Cardiac muscle cell (in vitro differentiated cells and primary cell): ENCODE measurements around the gene PAX6. TPM values are rescaled to one million over a fixed set of nuclear protein-coding genes. Genes with fewer than 3 reads are reported as not detected.
A peak's percentile ranks its signal among the peaks of the same experiment; 100 is the strongest.

ENCODE experiments used
- DNase-seq, 2 donors: peaks; one replicate each; pipeline versions ENCODE4 v3.0.0 to v3.0.0-alpha.2; 2010 to 2017; ENCODE audit warnings: low read depth in 1 of 2, low spot score in 1 of 2
- H3K27ac ChIP-seq: fragments of 200-600 bp; sonication (generic); 2 replicates; pipeline ENCODE4 v1.5.1; 2016
- H3K27me3 ChIP-seq: fragments of 200-600 bp; sonication (generic); 2 replicates; pipeline ENCODE4 v1.6.0; 2016; ENCODE audit warnings: control low read depth
- H3K36me3 ChIP-seq: fragments of 200-600 bp; sonication (generic); 2 replicates; pipeline ENCODE4 v1.5.1; 2016; ENCODE audit warnings: control low read depth
- H3K4me1 ChIP-seq: fragments of 200-600 bp; sonication (generic); 2 replicates; pipeline ENCODE4 v1.8.1; 2017; ENCODE audit warnings: low read depth, mild to moderate bottlenecking, mixed run types
- H3K4me3 ChIP-seq: fragments of 200-600 bp; sonication (generic); 2 replicates; pipeline ENCODE4 v1.5.1; 2016; ENCODE audit warnings: mild to moderate bottlenecking
- H3K9me3 ChIP-seq: fragments of 200-600 bp; sonication (generic); 2 replicates; pipeline ENCODE4 v1.5.1; 2017; ENCODE audit warnings: low read depth, mild to moderate bottlenecking, control low read depth
- polyA plus RNA-seq: library from polyadenylated mRNA; unstranded; fragments of >200 nt; fragmentation: Nextera tagmentation; extraction: Ambion mirVana; gene quantifications from 2 replicates; pipeline ENCODE4 v1.2.1, GENCODE V29; 2016
- total RNA-seq: library from RNA; depleted of rRNA; stranded (reverse); fragments of >200 nt; gene quantifications from 2 replicates; pipeline ENCODE4 v1.2.3, GENCODE V29; 2016
- TF ChIP-seq, protein P1 (sequence below): IDR thresholded peaks from 2 replicates; pipeline ENCODE4 v1.5.1; 2012; ENCODE audit warnings: low read depth, mild to moderate bottlenecking, low read length

PAX6 gene
- total and polyA plus RNA-seq, 2 experiments from 2014 or later = 0.56 to 1.1 TPM

- TF ChIP-seq, protein P1, sequence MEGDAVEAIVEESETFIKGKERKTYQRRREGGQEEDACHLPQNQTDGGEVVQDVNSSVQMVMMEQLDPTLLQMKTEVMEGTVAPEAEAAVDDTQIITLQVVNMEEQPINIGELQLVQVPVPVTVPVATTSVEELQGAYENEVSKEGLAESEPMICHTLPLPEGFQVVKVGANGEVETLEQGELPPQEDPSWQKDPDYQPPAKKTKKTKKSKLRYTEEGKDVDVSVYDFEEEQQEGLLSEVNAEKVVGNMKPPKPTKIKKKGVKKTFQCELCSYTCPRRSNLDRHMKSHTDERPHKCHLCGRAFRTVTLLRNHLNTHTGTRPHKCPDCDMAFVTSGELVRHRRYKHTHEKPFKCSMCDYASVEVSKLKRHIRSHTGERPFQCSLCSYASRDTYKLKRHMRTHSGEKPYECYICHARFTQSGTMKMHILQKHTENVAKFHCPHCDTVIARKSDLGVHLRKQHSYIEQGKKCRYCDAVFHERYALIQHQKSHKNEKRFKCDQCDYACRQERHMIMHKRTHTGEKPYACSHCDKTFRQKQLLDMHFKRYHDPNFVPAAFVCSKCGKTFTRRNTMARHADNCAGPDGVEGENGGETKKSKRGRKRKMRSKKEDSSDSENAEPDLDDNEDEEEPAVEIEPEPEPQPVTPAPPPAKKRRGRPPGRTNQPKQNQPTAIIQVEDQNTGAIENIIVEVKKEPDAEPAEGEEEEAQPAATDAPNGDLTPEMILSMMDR = no peak
- Histone ChIP-seq H3K27me3 (peaks cover 100% of the 10 kb centered on the region), H3K4me1 (peaks cover 12% of the 10 kb centered on the region), H3K9me3 (no peaks in the 10 kb centered on the region), H3K27ac (no peak overlapping the region), H3K36me3 (no peaks in the 10 kb centered on the region), H3K4me3 (no peak overlapping the region)
- no peak for DNase-seq
Measured at GRCh38 chr11:31813391-31814175, 2.5 kb upstream of the PAX6 start.

DNA sequence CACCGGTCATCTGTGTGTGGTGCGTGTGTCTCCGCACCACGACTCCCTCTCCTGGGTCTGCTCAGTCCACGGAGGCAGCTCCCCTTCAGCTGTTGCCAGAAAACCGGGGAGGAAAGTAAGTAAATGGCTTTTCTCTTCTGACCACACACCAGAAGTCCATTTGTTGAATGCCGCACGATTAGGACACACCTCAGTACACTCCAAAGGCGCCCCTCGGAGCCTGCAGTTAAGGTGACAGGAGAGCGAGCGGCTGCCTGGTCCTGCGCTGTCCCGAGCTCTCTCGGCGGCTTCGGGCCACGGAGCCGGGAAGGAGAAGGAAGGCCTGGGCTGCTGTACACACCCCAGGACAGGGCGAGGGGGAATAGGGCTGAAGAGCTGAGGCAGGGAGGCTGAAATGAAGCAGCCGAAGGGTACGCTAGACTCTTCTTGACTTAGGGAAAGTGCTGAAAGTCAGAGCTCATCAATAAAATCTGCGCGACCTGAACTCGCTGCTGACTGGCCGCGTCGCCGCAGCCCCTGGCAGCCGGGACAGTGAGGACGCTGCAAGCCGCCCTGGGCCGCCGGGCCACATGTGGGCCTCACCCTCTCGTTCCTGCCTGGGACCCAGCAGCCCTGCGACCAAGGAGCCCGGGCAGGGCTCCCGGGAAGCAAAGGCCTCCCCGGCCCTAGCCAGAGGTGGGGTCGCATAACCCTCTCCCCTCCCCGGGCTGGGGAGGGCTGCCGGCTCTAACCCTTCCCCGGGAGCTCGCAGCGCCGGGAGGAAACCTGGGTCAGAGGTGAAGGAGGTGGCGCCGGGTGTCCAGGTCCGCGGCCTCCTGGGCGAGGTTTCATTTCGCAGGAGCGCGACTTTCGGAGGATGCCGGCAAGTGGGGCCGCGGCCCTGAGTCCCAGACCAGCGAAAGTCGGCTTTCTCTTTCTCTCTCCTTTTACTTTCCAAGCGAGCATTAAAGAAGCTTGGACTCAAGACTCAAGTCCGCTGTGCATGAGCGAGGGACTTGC is 1.6 kb upstream of the PAX6 start:
- Histone ChIP-seq H3K9me3 (no peaks in the 10 kb centered on the region), H3K36me3 (no peaks in the 10 kb centered on the region), H3K27ac (no peak overlapping the region), H3K4me3 (peak overlapping the region; percentile 5), H3K4me1 (peaks cover 12% of the 10 kb centered on the region), H3K27me3 (peaks cover 100% of the 10 kb centered on the region)
- no peak for DNase-seq
- TF ChIP-seq, protein P1 = no peak

DNA sequence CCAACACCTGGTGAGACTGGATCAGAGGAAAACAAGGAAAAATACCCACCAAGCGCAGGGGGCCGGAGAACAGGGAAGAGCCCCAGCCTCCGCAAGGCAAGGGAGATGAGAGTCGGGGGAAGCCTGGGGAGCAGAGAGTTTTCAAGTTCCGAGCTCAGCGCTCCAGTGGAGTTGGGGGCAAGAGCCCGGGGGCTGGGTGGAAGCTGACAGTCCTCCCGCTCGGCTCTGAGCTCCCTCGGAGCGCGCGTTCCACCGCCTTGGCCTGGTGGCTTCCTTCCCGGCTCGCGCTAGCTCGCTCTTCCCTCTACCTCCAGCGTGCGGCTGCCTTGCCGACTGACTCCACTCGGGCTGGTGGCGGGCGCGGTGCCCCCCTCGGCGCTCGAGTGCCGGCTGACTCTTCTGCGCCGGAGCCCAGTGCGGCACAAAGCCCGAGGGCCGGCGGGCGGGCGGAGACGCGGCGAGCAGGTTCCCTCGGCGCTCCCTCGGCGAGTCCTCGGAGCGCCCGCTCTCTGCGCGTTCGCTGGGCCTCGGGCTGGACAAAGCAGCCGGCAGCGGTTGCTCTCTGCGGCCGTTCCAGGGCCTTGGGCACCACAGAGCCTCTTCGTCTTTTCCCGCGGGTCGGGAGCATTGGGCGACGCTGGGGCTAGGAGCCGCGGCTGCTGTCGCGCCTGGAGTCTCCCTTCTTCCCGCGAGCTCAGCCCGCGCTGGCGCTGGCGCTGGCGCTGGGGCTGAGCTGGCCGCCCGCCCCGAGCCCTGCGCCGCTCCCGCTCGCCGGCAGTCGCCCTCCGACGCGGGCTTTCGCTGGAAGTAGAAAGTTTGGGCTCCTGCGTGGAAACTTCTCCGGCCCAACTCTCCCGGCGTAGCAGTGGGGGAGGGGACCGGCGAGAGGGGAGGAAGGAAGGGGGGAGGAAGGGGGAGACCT is 1.0 kb downstream of the PAX6 start:
- DNase-seq = peak; percentile 48 to 67
- Histone ChIP-seq H3K9me3 (no peaks in the 10 kb centered on the region), H3K36me3 (no peaks in the 10 kb centered on the region), H3K27ac (no peak overlapping the region), H3K27me3 (peaks cover 100% of the 10 kb centered on the region), H3K4me3 (peak overlapping the region; percentile 21), H3K4me1 (peaks cover 12% of the 10 kb centered on the region)
- TF ChIP-seq, protein P1 = no peak

- Histone ChIP-seq H3K4me3 (no peak overlapping the region), H3K27ac (no peak overlapping the region)
Measured at GRCh38 chr11:31809541-31809856, 1.6 kb downstream of the PAX6 start.

More at GRCh38 chr11:31809541-31809856, 1.6 kb downstream of the PAX6 start:
- H3K36me3 ChIP-seq = no peaks in the 10 kb centered on the region
- TF ChIP-seq, protein P1 = no peak
- no peaks in the 10 kb centered on the region for H3K9me3 ChIP-seq
- H3K4me1 ChIP-seq = peaks cover 12% of the 10 kb centered on the region
- no peak for DNase-seq
- H3K27me3 ChIP-seq = peaks cover 100% of the 10 kb centered on the region
